Measurements from ENCODE around the gene TRAF7.
"Not testable (repeated sequence)": the region's sequence is repeated elsewhere in the genome, so short reads cannot be mapped to it uniquely, and the experiment has no call there.

TRAF7 gene

GRCh38 chr16:2186064-2186463, 30.5 kb downstream of the TRAF7 start:
- DNase-seq: no peak

DNA sequence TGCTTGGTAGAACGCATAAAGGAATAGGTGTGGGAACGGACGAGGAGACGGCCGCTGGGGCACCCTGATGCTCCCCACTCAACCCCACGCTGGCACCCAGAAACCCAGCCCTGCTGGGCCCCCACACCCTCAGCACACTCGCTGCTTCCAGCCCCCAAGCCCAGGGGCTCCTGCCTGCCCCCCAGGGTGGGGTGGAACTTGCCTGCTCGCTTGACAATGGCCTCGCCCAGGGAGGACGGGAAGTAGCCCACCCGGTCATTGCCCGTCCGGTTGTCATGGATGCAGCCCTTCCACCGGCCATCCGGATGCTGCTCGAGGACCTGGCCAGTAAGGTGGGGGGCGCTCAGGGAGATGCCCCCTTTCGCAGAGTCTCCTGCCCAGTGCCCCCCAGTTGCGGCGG, 30.9 kb downstream of the TRAF7 start:
- no peak for DNase-seq

GRCh38 chr16:2187212-2187611, 31.6 kb downstream of the TRAF7 start:
- DNase-seq: no peak

DNA sequence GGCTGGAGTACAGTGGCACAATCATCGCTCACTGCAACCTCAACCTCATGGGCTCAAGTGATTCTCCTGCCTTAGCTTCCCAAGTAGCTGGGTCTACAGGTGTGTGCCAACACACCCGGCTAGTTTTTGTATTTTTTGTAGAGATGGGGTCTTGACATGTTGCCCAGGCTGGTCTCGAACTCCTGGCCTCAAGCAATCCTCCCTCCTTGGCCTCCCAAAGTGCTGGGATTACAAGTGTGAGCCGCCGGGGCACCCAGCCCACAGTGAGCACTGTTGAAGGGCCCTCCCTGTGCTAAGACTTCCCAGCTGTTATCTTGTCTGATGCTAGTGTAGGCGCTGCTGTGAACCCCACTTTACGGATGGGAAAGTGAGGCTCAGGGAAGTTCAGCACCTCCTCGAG, 32.8 kb downstream of the TRAF7 start:
- no peak for DNase-seq

DNA sequence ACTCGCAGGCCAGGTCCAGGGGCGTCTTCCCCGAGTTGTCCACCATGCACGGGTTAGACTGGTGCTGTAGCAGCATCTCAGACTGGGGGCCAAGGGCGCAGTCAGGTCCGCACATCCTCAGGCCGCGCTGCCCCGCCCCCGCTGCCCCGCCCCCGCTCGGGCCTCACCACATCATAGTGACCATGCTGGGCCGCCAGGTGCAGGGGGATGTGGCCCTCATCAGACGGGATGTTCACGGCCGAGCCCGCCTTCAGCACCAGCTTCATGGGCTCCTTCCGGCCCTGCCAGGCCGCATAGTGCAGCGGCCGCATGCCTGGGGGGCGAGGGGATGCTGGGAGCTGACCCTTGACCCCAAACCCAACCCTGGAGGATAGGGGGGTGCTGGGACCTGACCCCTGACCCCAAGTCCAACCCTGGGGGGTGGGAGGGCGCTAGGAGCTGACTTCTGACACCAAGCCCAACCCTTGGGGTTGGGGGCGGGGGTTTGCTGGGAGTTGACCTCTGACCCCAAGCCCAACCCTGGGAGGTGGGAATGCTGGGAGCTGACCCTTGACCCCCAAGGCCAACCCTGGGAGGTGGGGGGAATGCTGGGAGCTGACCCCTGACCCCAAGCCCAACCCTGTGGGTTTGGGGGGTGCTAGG, 33.8 kb downstream of the TRAF7 start:
- DNase-seq: no peak

GRCh38 chr16:2190002-2190658, 34.5 kb downstream of the TRAF7 start:
- no peak for DNase-seq

DNA sequence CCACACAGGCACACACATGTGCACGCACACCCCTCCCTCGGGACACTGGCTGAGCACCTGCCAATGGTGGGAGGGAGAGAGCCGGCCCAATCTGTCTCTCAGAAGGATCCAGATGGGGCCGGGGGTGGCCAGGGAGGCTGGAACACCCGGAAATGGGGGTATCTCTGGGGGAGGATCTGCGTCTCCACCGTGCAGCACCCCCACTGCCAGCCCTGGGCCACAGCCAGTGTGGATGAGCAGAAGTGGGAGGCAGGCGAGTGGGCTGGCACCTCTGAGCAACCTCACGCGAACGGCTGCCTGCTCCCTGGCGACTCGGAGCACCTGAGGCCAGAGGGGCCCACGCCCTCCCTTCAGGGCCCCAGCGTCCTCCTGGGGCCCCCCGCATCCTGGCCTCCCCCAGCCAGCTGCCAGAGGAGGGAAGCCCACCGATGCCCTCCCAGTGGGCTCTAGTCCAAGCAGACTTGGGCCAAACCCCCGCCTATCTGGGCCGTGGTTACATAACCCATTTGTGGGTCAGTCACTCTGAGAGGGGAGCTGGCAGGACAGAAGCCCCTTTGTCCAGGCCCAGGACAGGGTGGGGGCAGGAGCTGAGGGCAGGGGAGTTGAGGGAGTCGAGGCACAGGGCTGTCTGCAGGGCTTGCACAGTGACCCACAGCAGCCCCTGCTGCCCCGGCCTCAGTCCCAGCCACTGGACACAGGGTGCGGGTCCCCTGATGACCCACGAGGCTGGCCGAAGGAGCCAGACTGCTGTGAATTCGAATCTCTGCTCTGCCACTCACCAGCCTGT, 35.3 kb downstream of the TRAF7 start:
- no peak for DNase-seq

GRCh38 chr16:2191446-2191706, 35.8 kb downstream of the TRAF7 start:
- DNase-seq: no peak

DNA sequence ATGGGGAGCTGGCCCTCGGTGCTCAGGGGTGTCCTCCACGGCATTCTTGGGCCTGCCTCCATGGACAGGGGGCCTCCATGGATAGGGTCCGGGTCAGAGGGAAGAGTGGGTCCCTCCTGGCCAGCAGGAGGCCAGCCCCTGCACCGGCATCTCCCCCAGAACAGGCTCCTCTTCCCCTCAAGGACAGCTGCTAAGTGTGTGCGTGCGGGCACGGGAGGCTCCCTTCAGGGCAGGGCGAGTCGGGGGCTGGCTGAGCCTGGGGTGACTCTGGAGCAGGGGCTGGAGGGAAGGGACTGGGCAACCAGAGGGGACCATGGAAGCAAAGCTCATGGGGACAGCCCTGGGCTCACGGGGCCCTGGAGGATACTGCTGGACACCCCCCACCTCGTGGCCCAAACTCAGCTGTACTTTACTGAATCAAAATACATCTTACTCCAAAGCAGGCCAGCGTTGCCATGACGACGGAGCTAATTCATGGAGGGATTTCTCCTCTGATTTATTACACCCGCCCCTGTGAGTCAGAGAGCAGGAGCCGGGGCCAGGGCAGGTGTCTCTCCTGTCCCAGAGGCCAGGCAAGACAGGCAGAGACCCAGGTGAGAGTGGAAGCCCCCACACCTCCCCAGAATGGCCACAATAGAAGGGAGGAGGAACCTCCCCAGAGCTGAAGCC, 38.7 kb downstream of the TRAF7 start:
- DNase-seq: no peak

GRCh38 chr16:2194852-2195321, 39.3 kb downstream of the TRAF7 start:
- DNase-seq: no peak

- no peak for DNase-seq
Measured at GRCh38 chr16:2195322-2196161, 40.0 kb downstream of the TRAF7 start.

- no peak for DNase-seq
Measured at GRCh38 chr16:2196162-2196980, 40.8 kb downstream of the TRAF7 start, which contains the start of gene CASKIN1. TSS of gene CASKIN1 (minus strand) at chr16:2196605. CDS start at chr16:2196432, 173 bp downstream.

DNA sequence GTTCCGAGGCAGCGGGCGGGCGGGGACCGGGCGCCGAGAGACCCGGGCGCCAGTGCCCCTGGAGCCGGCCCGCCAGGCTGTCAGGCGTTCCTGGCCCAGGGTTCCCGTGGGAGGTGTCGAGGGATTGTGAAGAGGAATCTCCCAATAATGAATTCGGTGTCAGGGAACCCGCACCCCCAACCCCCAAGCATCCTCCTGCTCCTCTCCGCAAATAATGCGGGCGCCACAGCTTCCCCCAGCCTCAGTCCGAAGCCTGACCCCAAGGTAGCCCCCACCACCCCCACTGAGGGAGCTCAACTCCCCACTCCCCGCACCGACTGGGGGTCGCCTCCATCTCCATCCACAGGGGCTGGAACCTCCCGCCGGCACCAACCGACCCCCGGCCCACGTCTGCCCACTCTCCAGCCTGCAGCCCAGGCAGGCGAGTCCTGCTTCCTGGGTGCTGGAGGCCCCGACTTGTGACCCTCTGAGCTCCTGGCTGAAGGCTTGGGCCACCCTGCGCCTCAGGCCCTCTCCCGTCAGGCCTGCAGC, 41.5 kb downstream of the TRAF7 start:
- DNase-seq: no peak

DNA sequence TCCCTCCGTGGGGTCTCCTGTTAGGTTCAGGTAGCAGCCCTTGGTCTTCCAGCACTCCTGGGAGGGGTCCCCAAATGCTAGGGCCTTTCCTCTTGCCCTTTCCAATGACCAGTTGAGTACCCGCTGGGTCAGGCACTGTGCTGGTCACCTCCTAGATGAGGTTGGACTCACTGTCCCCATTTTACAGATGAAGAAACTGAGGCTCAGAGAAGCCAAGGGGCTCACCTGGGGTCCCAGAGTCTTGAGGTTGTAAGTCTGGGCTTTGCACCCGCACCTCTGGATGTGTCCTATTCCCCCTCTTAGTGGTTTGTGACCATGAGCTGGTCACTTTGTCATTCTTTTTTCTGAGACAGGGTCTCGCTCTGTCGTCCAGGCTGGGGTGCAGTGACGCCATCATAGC, 42.2 kb downstream of the TRAF7 start:
- DNase-seq: no peak

DNA sequence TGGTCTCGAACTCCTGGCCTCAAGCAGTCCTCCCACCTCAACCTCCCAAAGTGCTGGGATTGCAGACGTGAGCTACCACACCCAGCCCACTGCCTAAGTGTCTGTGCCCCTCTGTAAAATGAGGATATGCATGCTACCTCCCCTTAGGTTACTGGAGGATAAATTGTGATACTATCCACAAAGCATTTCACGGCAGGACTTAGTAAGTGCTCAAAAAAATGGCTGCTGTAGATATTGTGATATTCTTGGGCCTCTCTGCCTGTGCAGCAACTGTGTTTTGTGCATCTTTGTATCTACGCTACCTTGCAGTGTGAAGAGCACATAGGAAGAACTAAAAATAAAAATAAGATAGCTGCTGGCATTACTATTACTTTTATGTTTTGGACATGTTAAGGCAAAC, 42.7 kb downstream of the TRAF7 start:
- no peak for DNase-seq

DNA sequence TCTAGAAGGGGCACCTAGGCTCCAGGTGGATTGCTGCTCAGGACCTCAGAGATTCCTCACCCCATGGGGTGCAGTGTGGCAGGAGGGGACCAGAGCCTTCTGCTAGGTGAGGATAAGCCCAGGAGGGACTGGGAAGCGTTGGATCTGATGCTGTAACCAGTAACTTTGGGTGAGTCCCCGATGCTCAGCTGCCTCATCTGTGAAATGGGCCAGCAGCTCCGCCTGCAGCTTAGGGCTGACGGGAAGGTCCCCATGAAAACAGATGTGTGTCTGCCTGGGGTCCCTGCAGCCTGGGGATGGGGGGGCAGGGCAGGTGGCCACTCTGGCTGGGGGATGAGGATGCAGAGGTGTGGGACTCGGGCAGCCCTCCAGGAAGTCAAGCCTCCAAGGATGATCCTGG, 43.5 kb downstream of the TRAF7 start:
- DNase-seq: no peak

DNA sequence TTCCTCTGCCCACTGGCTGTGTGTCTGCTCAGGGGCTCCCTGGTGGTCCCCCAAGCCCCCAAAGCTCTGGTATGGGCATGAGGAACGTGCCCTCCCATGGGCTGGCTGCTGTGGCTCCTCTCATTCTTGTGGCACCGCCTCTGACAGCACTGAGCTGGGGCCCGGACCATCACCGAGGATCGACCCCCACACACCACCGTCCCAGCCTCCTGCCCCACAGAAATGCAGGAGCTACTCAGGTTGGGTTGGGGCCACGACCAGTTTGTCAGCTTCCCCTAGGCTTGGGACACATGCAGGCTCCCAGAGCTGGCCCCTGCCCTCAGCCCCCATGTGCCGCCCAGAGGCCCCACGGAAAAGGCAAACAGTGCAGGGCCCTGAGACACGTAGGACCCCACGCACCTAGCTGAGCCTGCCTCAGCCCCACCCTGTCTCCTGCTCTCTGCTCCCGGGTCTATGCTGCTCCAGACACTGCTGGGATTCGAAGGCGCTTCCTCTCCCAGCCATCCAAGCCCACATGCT, 44.1 kb downstream of the TRAF7 start:
- DNase-seq: no peak

DNA sequence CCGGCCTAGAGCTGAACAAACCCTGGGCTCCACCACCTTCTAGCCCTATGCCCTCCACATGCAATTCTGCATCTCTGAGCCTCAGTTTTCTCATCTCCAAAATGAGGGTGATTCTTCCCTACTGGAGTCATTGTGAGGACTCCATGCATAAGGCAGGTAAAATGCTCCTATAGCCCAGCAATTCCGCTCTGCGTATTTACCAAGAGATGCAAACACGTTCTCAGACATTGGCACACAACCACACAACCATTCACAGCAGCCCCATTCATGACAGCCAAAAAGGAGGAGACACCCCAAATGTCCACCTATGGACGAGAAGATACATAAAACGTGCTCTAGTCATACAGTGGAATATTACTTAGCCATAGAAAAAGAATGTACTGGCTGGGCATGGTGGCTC, 44.7 kb downstream of the TRAF7 start:
- DNase-seq: no peak

DNA sequence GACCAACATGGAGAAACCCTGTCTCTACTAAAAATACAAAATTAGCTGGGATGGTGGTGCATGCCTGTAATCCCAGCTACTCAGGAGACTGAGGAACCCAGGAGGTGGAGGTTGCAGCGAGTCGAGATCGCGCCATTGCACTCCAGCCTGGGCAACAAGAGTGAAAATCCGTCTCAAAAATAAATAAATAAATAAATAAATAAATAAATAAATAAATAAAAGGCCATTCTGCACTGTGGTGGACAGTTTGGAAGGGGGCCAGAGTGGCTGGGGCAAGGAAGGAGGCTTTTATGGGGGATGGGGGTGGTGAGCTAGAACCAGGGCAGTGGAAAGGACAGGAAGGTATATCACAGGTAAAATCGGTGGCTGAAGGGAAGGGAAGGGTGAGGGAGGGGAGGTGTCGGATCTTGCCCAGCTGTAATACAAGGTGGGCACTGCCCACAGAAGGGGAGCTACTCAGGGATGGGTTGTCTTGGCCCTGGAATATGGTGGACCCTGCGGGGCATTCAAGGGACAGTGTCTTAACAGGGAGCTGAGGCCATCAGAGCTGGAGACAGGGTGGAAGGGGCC, 47.6 kb downstream of the TRAF7 start:
- DNase-seq: not testable (repeated sequence)

DNA sequence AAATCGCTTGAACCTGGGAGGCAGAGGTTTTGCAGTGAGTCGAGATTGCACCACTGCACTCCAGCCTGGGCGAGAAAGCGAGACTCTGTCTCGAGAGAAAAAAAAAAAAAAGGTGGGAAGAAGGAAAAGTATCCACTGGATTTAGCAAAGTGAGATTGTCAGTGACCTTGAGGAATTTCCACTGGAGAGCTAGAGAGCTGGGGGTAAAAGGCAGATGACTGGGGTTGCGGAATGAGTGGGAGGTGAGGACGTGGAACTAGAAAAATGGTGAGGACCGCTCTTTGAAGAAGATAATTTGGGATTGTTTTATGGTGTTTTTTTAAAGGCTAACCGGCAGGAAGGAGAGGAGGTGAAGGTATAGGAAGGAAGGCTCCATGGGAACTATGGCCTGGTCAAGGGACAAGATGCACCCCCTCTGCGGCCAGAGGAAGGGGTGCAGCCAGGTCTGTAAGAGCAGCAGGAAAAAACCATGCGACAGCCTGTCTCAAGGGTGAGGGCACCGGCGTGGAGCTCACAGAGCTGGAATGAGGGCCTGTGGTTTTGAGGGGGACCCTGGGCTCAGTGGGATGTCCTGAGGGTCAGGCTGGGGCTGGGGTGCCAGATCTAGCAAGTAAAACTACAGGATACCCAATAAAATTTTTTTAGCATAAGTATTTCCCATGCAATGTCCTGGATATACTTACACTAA, 49.0 kb downstream of the TRAF7 start:
- DNase-seq: no peak

All from NCI-H774 (cell line).